ENCODE data around the gene ZNF746.

Gene ZNF746

GRCh38 chr7:149427893-149428292 lies 69.7 kb downstream of the ZNF746 start:
- DNase-seq (ENCODE audit: low spot score), result no peak
- H3K27ac ChIP-seq, result no peak overlapping the region
- no peak overlapping the region for H3K4me3 ChIP-seq
- no peak for TF ChIP-seq CTCF (IDR thresholded peaks at IDR 0.05)

GRCh38 chr7:149427096-149427680 lies 70.4 kb downstream of the ZNF746 start:
- no peak overlapping the region for H3K4me3 ChIP-seq
- H3K27ac ChIP-seq, result no peak overlapping the region
- DNase-seq (ENCODE audit: low spot score), result no peak
- TF ChIP-seq CTCF (IDR thresholded peaks at IDR 0.05), result no peak

- Histone ChIP-seq H3K4me3 (peak overlapping the region; percentile 66), H3K27ac (no peak overlapping the region)
- DNase-seq (ENCODE audit: low spot score), result no peak
- no peak for TF ChIP-seq CTCF (IDR thresholded peaks at IDR 0.05)
Measured at GRCh38 chr7:149423449-149424110, 74.0 kb downstream of the ZNF746 start.

GRCh38 chr7:149422914-149423301 lies 74.7 kb downstream of the ZNF746 start:
- DNase-seq (ENCODE audit: low spot score), result no peak
- no peak for TF ChIP-seq CTCF (IDR thresholded peaks at IDR 0.05)
- H3K27ac ChIP-seq, result peak overlapping the region in 1 of 2 donors; percentile 13
- H3K4me3 ChIP-seq, result peak overlapping the region; percentile 66
